Type B pancreatic cell (in vitro differentiated cells): Measurements from ENCODE around the gene SIPA1L3. TPM values are rescaled to one million over a fixed set of nuclear protein-coding genes. Genes with fewer than 3 reads are reported as not detected.
A peak's percentile ranks its signal among the peaks of the same experiment; 100 is the strongest.

Source experiments
- DNase-seq: peaks from one replicate; pipeline ENCODE4 v3.0.0; 2021; ENCODE audit warnings: mixed read lengths; ENCODE audit not compliant: unreplicated experiment; ENCODE audit errors: extremely low spot score
- H3K27ac Mint-ChIP-seq: 2 replicates; pipeline ENCODE4 v1.8.0; 2021; ENCODE audit warnings: mild to moderate bottlenecking, mixed read lengths
- H3K27me3 Mint-ChIP-seq: 2 replicates; pipeline ENCODE4 v1.8.0; 2021; ENCODE audit warnings: mixed read lengths
- H3K36me3 Mint-ChIP-seq: 2 replicates; pipeline ENCODE4 v1.8.0; 2021; ENCODE audit warnings: mixed read lengths
- H3K4me1 Mint-ChIP-seq: one replicate; pipeline ENCODE4 v1.8.0; 2021; ENCODE audit warnings: mixed read lengths; ENCODE audit not compliant: unreplicated experiment
- H3K4me3 Mint-ChIP-seq: 2 replicates; pipeline ENCODE4 v1.8.0; 2021; ENCODE audit warnings: mild to moderate bottlenecking, mixed read lengths
- H3K9me3 Mint-ChIP-seq: 2 replicates; pipeline ENCODE4 v1.8.0; 2021; ENCODE audit warnings: mixed read lengths
- total RNA-seq: library from RNA; stranded (reverse); gene quantifications from 2 replicates; pipeline ENCODE4 v1.2.1, GENCODE V29; 2021; ENCODE audit warnings: low replicate concordance
- TF ChIP-seq, protein P1 (sequence below): fragments of 200-600 bp; sonication (generic); conservative IDR thresholded peaks from 2 replicates; pipeline ENCODE4 v1.5.0; 2021; ENCODE audit warnings: antibody characterized with exemption, mild to moderate bottlenecking

The SIPA1L3 gene
- total RNA-seq, 1 donor from 2014 or later = 53.7 TPM

DNA sequence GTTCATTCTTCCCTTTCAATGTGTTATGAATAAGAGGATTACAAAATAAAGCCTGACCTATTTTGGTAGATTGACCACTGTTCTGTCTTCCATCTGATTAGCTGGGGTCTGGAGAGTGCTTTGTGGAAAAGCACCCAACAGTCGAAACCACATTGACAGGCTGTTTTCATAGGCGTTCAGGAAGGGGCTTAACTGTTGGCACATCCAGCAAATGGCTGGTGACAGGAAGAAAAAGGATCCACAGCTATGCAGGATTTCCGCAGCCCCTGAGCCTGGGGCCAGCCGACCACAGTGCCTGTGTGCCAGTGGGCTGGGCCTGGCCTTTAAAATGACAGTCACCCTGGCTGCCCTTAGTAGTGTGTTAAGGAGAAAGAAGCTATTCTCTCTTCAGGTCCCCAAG lies 113.3 kb downstream of the SIPA1L3 start:
- TF ChIP-seq, protein P1, sequence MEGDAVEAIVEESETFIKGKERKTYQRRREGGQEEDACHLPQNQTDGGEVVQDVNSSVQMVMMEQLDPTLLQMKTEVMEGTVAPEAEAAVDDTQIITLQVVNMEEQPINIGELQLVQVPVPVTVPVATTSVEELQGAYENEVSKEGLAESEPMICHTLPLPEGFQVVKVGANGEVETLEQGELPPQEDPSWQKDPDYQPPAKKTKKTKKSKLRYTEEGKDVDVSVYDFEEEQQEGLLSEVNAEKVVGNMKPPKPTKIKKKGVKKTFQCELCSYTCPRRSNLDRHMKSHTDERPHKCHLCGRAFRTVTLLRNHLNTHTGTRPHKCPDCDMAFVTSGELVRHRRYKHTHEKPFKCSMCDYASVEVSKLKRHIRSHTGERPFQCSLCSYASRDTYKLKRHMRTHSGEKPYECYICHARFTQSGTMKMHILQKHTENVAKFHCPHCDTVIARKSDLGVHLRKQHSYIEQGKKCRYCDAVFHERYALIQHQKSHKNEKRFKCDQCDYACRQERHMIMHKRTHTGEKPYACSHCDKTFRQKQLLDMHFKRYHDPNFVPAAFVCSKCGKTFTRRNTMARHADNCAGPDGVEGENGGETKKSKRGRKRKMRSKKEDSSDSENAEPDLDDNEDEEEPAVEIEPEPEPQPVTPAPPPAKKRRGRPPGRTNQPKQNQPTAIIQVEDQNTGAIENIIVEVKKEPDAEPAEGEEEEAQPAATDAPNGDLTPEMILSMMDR = no peak
- no peaks in the 10 kb centered on the region for H3K27me3 Mint-ChIP-seq

DNA sequence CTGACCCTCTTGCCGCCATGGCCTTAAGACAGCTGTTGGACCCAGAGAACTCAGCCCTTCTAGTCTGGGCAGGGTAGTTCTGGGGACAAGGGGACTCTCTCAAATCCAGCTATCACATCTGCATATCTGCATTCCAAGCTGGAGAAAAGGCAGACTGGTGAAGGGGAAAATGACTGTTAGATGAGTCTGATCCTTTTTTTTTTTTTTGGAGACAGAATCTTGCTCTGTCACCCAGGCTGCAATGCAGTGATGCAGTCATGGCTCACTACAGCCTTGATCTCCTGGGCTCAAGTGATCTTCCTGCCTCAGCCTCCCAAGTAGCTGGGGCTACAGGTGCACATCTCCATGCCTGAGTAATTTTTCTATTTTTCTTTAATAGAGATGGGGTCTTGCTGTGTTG lies 114.3 kb downstream of the SIPA1L3 start:
- Mint-ChIP-seq H3K27ac (no peak overlapping the region), H3K27me3 (no peaks in the 10 kb centered on the region), H3K9me3 (no peaks in the 10 kb centered on the region), H3K4me1 (peaks cover 30% of the 10 kb centered on the region), H3K36me3 (no peaks in the 10 kb centered on the region), H3K4me3 (no peak overlapping the region)
- TF ChIP-seq, protein P1 = no peak
- no peak for DNase-seq

More for the DNA sequence above, 113.3 kb downstream of the SIPA1L3 start:
- peaks cover 30% of the 10 kb centered on the region for H3K4me1 Mint-ChIP-seq
- no peak overlapping the region for H3K4me3 Mint-ChIP-seq
- no peak overlapping the region for H3K27ac Mint-ChIP-seq
- H3K9me3 Mint-ChIP-seq = no peaks in the 10 kb centered on the region
- peaks cover 4% of the 10 kb centered on the region for H3K36me3 Mint-ChIP-seq
- no peak for DNase-seq

DNA sequence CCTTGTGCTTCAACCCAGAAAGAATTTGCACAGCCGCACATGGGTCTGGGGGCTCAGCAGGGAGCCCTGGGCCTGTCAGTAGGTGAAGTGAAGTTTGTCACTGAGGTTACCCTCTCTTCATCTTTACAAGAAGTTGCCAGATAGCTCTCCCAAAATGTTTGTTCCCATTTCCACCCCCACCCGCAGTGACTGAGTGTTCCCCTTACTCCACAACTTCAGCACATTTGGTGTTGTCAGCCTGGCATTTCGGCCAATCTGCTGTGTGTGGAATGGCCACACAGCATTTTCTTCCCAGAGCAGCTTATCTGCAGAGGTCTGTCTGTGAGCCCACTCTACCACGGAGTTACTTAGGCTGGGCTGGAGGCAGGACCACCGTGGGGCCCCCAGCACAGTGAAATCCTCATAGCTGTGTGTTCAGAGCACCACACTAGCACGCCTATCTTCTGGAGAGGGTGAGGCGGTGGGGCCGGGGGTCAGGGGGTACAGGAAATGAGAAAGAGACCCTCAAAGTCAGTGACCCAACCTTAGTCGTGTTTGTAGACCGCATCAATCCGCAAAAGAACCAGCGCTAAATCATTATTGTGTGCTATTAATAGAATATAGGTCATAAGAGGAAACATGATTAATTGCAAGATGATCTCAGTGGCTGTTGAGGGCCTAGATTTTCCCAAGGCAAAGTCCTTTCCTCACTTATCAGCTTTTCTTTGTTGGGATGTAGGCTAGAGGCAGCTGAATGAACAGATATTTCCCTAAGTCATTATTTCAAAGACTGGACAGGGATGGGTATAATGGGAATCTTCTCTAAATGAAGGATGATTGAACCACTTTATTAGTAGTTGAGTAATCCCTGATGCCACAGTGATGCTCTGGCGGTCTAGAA lies 116.0 kb downstream of the SIPA1L3 start:
- no peaks in the 10 kb centered on the region for H3K27me3 Mint-ChIP-seq
- no peak for DNase-seq
- H3K9me3 Mint-ChIP-seq = no peaks in the 10 kb centered on the region
- H3K4me1 Mint-ChIP-seq = peaks cover 30% of the 10 kb centered on the region
- TF ChIP-seq, protein P1 = no peak
- no peak overlapping the region for H3K4me3 Mint-ChIP-seq
- H3K27ac Mint-ChIP-seq = peak overlapping the region; percentile 99
- no peaks in the 10 kb centered on the region for H3K36me3 Mint-ChIP-seq

DNA sequence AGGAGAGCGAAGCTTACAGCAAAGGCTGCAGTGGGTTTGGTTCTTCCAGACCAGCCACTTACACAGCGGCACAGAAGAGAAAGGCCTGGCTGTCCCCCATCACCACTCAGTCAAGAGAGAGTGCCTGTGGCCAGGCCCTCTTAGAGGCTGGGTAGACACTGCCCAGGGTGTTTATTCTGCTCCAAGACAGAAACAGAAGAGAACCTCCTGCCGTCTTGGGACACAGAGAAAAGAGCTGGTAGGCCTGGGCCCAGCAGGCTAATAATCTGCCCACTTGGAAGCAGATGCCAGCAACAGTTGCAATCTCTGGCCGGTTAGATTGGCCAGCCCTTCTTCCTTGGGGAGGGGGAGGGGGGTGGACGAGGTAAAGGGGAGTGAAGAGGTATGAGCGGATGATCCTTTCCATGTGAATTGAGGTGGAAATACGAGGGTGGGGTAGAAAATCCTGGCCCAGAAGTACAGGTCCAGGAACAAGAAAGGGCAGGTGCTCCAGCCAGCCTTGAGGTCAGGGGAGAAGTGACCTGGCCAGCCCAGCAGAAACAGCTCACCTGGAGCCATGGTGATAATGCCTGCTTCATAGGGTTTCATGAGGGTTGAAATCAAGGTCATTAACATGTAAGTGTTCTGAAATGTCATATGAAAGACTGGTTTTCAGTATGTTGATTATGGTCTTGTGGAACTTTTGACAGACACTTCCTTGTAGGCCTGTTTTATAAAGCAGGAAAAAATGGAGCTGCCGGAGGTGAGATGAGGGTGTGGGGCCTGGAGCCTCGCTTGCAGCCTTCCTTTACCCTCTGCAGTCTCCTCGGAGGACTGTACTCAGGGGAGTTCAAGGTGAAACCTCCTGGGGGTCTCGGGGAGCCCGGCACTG lies 116.9 kb downstream of the SIPA1L3 start:
- TF ChIP-seq, protein P1 = no peak
- Mint-ChIP-seq H3K27me3 (no peaks in the 10 kb centered on the region), H3K4me3 (peak overlapping the region; percentile 74), H3K4me1 (peaks cover 30% of the 10 kb centered on the region), H3K9me3 (no peaks in the 10 kb centered on the region), H3K36me3 (no peaks in the 10 kb centered on the region), H3K27ac (peak overlapping the region; percentile 99)
- DNase-seq = no peak

DNA sequence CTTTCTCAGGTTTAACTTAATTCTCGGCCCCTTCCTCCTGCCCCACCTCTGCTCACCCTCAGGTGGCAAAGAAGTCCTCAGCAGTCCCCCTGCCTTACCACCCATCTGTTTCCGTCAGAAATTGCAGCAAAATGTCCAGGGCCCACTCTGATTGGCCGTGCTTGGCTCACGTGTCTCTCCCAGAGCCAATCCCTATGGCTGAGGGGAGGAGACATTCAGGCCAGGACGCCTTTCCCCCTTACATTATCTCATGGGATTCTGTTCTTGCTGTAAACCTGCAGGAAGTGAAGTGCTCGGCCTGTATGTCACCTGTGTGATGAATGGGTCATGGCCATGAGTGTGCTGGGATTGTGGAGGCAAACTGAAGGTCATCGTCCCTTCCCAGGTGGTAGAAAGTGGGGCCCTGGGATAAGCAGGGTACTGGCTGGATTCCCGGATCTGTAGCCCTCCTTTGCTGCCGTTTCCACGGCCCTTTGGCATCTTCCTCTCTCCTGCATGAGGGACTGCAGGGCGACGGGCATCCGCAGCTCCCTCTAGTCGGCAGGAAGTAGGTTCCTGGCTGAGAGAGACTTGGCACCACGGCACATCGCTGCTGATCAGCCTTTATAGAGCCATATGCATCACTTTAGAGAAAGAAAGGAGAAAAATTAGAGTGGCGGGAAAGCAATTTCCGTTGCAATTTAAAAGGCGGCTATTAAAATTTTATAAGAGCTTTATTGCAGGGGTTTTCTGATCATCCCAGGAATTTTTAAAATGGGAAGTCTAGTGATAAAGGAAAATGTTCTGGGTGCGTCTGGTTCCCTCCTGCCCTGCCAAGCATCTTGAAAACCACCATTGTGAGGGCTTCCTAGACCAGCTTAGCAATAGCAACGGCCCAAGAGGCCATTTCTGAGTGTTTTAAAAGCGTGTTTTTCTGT lies 118.2 kb downstream of the SIPA1L3 start:
- Mint-ChIP-seq H3K4me1 (peaks cover 30% of the 10 kb centered on the region), H3K9me3 (no peaks in the 10 kb centered on the region), H3K27ac (peak overlapping the region; percentile 99), H3K36me3 (no peaks in the 10 kb centered on the region), H3K4me3 (peak overlapping the region; percentile 74), H3K27me3 (no peaks in the 10 kb centered on the region)
- TF ChIP-seq, protein P1 = no peak
- DNase-seq = no peak
